BLaER1 (cell line): ENCODE measurements around the gene AURKAIP1.

Experiments used
- H3K27ac ChIP-seq: shearing (Covaris generic); formaldehyde crosslinking; 2 replicates; pipeline ENCODE4 v1.8.1; 2022
- H3K27me3 ChIP-seq: shearing (Covaris generic); formaldehyde crosslinking; 2 replicates; pipeline ENCODE4 v1.8.1; 2022
- H3K36me3 ChIP-seq: shearing (Covaris generic); formaldehyde crosslinking; 2 replicates; pipeline ENCODE4 v1.8.1; 2022
- H3K4me1 ChIP-seq: shearing (Covaris generic); formaldehyde crosslinking; 2 replicates; pipeline ENCODE4 v1.8.1; 2022
- H3K4me2 ChIP-seq: shearing (Covaris generic); formaldehyde crosslinking; 2 replicates; pipeline ENCODE4 v1.8.1; 2022
- H3K4me3 ChIP-seq: shearing (Covaris generic); formaldehyde crosslinking; 2 replicates; pipeline ENCODE4 v1.8.1; 2022
- H3K9ac ChIP-seq: shearing (Covaris generic); formaldehyde crosslinking; 2 replicates; pipeline ENCODE4 v1.8.1; 2022
- H3K9me3 ChIP-seq: shearing (Covaris generic); formaldehyde crosslinking; 2 replicates; pipeline ENCODE4 v1.8.1; 2022
- H4K20me1 ChIP-seq: shearing (Covaris generic); formaldehyde crosslinking; 2 replicates; pipeline ENCODE4 v1.8.1; 2022
- Cebpa-rat ChIP-seq: shearing (Covaris generic); IDR thresholded peaks from 2 replicates; pipeline ENCODE4 v1.8.1; 2022

Gene AURKAIP1

GRCh38 chr1:1348420-1349255 lies 26.4 kb downstream of the AURKAIP1 start:
- Histone ChIP-seq H3K27ac (peak overlapping the region; percentile 83), H3K9ac (peak overlapping the region; percentile 91), H3K4me1 (peaks cover 73% of the 10 kb centered on the region), H4K20me1 (peaks cover 74% of the 10 kb centered on the region), H3K27me3 (peaks cover 18% of the 10 kb centered on the region), H3K4me2 (peak overlapping the region; percentile 99), H3K9me3 (no peaks in the 10 kb centered on the region), H3K36me3 (no peaks in the 10 kb centered on the region), H3K4me3 (peak overlapping the region; percentile 95)
- no peak for TF ChIP-seq Cebpa-rat

GRCh38 chr1:1347663-1348419 lies 27.2 kb downstream of the AURKAIP1 start:
- H3K27me3 ChIP-seq: peaks cover 10% of the 10 kb centered on the region
- peak overlapping the region; percentile 95 for H3K4me3 ChIP-seq
- peaks cover 74% of the 10 kb centered on the region for H4K20me1 ChIP-seq
- peaks cover 73% of the 10 kb centered on the region for H3K4me1 ChIP-seq
- H3K4me2 ChIP-seq: peak overlapping the region; percentile 99
- peak overlapping the region; percentile 83 for H3K27ac ChIP-seq
- H3K36me3 ChIP-seq: no peaks in the 10 kb centered on the region
- H3K9ac ChIP-seq: peak overlapping the region; percentile 91
- no peaks in the 10 kb centered on the region for H3K9me3 ChIP-seq
- TF ChIP-seq Cebpa-rat: no peak

- Histone ChIP-seq H3K4me1 (peaks cover 73% of the 10 kb centered on the region), H3K9me3 (no peaks in the 10 kb centered on the region), H3K4me3 (peak overlapping the region; percentile 95), H3K9ac (peak overlapping the region; percentile 91), H3K4me2 (peak overlapping the region; percentile 99), H3K36me3 (peaks cover under 1% of the 10 kb centered on the region), H4K20me1 (peaks cover 74% of the 10 kb centered on the region), H3K27me3 (peaks cover 3% of the 10 kb centered on the region), H3K27ac (peak overlapping the region; percentile 83)
- TF ChIP-seq Cebpa-rat: no peak
Measured at GRCh38 chr1:1347026-1347595, 27.9 kb downstream of the AURKAIP1 start.

GRCh38 chr1:1346501-1346890 lies 28.5 kb downstream of the AURKAIP1 start:
- H3K27me3 ChIP-seq: no peaks in the 10 kb centered on the region; the same call in 1 of the 2 replicates
- H3K4me1 ChIP-seq: peaks cover 69% of the 10 kb centered on the region
- no peak overlapping the region for H3K27ac ChIP-seq
- H3K9me3 ChIP-seq: no peaks in the 10 kb centered on the region
- H3K4me2 ChIP-seq: peak overlapping the region; percentile 99
- H4K20me1 ChIP-seq: peaks cover 74% of the 10 kb centered on the region
- no peak overlapping the region for H3K9ac ChIP-seq
- H3K4me3 ChIP-seq: no peak overlapping the region
- H3K36me3 ChIP-seq: peaks cover 7% of the 10 kb centered on the region
- TF ChIP-seq Cebpa-rat: no peak

- Histone ChIP-seq H3K4me3 (no peak overlapping the region), H3K27me3 (no peaks in the 10 kb centered on the region), H3K4me2 (peak overlapping the region; percentile 99), H3K9ac (0 out of 2 replicates have a peak overlapping the region, but pooled peaks have one; percentile 40), H4K20me1 (peaks cover 78% of the 10 kb centered on the region), H3K36me3 (peaks cover 12% of the 10 kb centered on the region), H3K9me3 (no peaks in the 10 kb centered on the region), H3K27ac (peak overlapping the region; percentile 51; the same call in 1 of the 2 replicates), H3K4me1 (peaks cover 67% of the 10 kb centered on the region)
- TF ChIP-seq Cebpa-rat: no peak
Measured at GRCh38 chr1:1345860-1346500, 29.0 kb downstream of the AURKAIP1 start.

GRCh38 chr1:1345384-1345783 lies 29.6 kb downstream of the AURKAIP1 start:
- no peak for TF ChIP-seq Cebpa-rat
- H3K9ac ChIP-seq: 0 out of 2 replicates have a peak overlapping the region, but pooled peaks have one; percentile 40
- H3K4me2 ChIP-seq: peak overlapping the region; percentile 99
- H3K4me1 ChIP-seq: peaks cover 67% of the 10 kb centered on the region
- H3K9me3 ChIP-seq: no peaks in the 10 kb centered on the region
- H3K4me3 ChIP-seq: no peak overlapping the region
- peaks cover 84% of the 10 kb centered on the region for H4K20me1 ChIP-seq
- no peaks in the 10 kb centered on the region for H3K27me3 ChIP-seq
- peak overlapping the region; percentile 51; the same call in 1 of the 2 replicates for H3K27ac ChIP-seq
- peaks cover 18% of the 10 kb centered on the region for H3K36me3 ChIP-seq

- no peak overlapping the region for H3K4me3 ChIP-seq
- peaks cover 23% of the 10 kb centered on the region for H3K36me3 ChIP-seq
- TF ChIP-seq Cebpa-rat: no peak
- peak overlapping the region; percentile 51 for H3K27ac ChIP-seq
- H3K4me2 ChIP-seq: peak overlapping the region; percentile 99
- H3K9me3 ChIP-seq: no peaks in the 10 kb centered on the region
- no peaks in the 10 kb centered on the region for H3K27me3 ChIP-seq
- H3K9ac ChIP-seq: 0 out of 2 replicates have a peak overlapping the region, but pooled peaks have one; percentile 40
- H4K20me1 ChIP-seq: peaks cover 87% of the 10 kb centered on the region
- H3K4me1 ChIP-seq: peaks cover 67% of the 10 kb centered on the region
Measured at GRCh38 chr1:1344655-1345361, 30.2 kb downstream of the AURKAIP1 start.

GRCh38 chr1:1343811-1344421 lies 31.1 kb downstream of the AURKAIP1 start:
- Histone ChIP-seq H3K9ac (peak overlapping the region; percentile 45; the same call in 1 of the 2 replicates), H3K4me2 (peak overlapping the region; percentile 99)

More at GRCh38 chr1:1343811-1344421, 31.1 kb downstream of the AURKAIP1 start:
- peaks cover 67% of the 10 kb centered on the region for H3K4me1 ChIP-seq
- H4K20me1 ChIP-seq: peaks cover 87% of the 10 kb centered on the region
- H3K4me3 ChIP-seq: no peak overlapping the region
- H3K27me3 ChIP-seq: no peaks in the 10 kb centered on the region
- H3K9me3 ChIP-seq: no peaks in the 10 kb centered on the region
- H3K36me3 ChIP-seq: peaks cover 27% of the 10 kb centered on the region
- no peak for TF ChIP-seq Cebpa-rat
- H3K27ac ChIP-seq: peak overlapping the region; percentile 22; the same call in 1 of the 2 replicates
